GM21528 (cell line): ENCODE measurements around the gene DLD.

Experiments
- ATAC-seq: cut with Tn5 transposase; IDR thresholded peaks from one replicate; pipeline ENCODE4 v1.9.1; 2021; ENCODE audit warnings: mild to moderate bottlenecking, moderate library complexity; ENCODE audit not compliant: unreplicated experiment, low FRiP score

Gene DLD

GRCh38 chr7:107961405-107961804 lies 70.4 kb downstream of the DLD start:
- no peak for ATAC-seq

DNA sequence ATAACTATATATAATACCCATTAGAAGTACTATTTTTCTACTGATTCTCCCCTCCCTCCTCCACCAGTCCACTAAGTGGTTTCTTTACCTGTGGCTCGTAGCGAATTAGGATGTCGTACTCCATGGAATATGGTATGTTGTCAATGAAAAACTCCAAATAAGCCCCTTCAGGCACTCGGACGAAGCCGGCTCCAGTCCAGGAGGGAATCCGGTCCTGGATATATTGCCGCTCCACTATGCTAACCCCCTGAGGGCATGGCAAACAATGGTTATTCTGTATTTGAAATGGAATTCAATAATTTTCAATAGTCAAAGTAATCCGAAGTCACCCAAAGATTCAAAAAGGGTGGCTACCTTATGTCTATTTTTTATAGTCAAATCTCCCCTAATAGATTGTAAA lies 71.8 kb downstream of the DLD start:
- ATAC-seq = no peak

DNA sequence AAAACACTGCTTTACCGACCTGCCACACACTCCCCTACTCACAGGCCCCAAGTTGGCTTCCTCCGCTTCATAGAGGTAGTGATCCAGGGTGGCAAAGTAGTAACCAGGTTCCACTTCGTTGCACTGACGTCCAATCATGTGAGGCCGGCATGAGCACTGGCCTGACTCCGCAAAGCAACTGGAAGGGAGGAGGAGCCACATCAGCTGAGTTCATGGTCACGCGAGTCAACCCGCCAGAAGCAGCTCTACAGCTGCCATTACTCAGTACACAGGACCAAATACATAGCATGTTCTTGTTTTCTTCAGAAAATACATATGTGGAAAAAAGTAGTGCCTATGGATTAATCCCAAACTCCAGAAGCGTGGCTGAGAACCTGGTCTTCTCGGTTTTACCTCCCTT lies 73.5 kb downstream of the DLD start:
- ATAC-seq = no peak

DNA sequence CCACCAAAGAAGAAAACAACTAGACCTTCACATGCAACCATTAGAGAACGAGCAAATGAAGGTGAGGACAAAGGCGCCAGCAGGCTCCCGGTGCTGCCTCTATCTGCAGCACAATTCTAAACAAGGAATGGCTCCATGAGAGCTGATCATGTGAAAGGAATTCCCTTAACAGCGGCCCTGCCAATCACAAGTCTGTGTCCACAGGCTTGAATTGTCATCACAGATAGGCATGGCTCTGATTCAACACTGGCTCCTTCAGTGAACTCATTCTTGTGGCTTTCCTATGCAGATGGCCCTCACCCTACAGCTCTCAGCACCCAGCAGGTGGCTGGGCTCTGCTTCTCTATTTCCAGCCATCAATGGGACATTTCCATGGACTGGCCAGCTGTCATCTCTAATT lies 75.7 kb downstream of the DLD start:
- no peak for ATAC-seq

GRCh38 chr7:107967420-107967819 lies 76.4 kb downstream of the DLD start:
- no peak for ATAC-seq

DNA sequence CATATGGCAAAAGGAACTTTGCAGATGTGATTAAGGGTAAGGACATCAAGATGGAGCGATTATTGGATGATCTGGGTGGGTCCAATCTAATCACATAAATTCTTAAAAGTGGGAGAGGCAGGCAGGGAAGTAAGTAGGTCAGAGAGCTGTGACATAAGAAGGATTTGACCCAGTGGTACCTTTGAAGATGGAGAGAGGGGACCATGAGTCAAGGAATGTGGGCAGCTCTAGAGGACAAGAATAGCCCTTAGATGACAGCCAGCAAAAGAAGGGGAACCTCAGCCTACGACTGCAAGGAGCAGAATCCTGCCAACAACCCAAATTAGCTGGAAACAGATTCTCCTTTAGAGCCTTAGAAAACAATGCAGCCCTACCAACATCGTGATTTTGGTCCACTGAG lies 77.5 kb downstream of the DLD start:
- ATAC-seq = no peak

- no peak for ATAC-seq
These were observed 78.9 kb downstream of the DLD start for GRCh38 chr7:107969856-107970255.
